Measurements from ENCODE around the gene ADCYAP1R1. TPM values are rescaled to one million over a fixed set of nuclear protein-coding genes. Genes with fewer than 3 reads are reported as not detected.

The ADCYAP1R1 gene
- total and polyA plus RNA-seq, 2 of the 8 experiments (the other 6 are each of a cell fraction or from before 2014, with no cell fraction given), result 14.4 to 14.6 TPM

DNA sequence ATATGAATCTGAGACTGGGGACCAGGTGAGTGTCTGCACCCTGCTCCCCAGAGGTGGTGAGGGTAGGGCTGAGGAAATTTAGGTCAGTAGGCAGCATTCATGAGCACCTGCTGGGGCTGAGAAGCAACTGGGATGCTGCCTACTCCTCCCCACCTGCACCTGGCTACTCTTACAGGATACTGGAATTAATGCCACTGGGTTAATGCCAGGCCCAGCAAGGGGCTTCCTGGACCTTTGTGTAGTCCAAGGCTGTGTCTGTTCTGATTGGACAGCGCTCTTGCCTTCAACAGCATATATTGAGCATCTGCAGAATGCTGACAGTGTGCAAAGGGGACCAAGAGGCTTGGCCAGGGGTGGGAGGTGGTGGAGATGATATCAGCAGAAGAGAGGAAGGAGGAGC, 32.1 kb downstream of the ADCYAP1R1 start (continued):
- TF ChIP-seq, protein P1, sequence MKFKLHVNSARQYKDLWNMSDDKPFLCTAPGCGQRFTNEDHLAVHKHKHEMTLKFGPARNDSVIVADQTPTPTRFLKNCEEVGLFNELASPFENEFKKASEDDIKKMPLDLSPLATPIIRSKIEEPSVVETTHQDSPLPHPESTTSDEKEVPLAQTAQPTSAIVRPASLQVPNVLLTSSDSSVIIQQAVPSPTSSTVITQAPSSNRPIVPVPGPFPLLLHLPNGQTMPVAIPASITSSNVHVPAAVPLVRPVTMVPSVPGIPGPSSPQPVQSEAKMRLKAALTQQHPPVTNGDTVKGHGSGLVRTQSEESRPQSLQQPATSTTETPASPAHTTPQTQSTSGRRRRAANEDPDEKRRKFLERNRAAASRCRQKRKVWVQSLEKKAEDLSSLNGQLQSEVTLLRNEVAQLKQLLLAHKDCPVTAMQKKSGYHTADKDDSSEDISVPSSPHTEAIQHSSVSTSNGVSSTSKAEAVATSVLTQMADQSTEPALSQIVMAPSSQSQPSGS (IDR thresholded peaks at IDR 0.05; ENCODE audit: low read length), result no peak
- TF ChIP-seq CHD2 (IDR thresholded peaks at IDR 0.05; ENCODE audit: low read length), result no peak
- no peak for TF ChIP-seq HDAC6 (IDR thresholded peaks at IDR 0.05; ENCODE audit: low read depth, low read length)
- no peak for TF ChIP-seq SIX5 (IDR thresholded peaks at IDR 0.05; ENCODE audit: low read depth, low read length)
